Nephron (organoid): ENCODE data around the gene HMCN1.

Experiments
- H3K27ac Mint-ChIP-seq, 3 experiments: 2 replicates each; pipeline ENCODE4 v1.8.0; 2020; ENCODE audit warnings: mixed read lengths in 3 of 3, mild to moderate bottlenecking in 2 of 3, moderate library complexity in 1 of 3
- H3K27me3 Mint-ChIP-seq: 2 replicates; pipeline ENCODE4 v1.8.0; 2021; ENCODE audit warnings: low read depth, mild to moderate bottlenecking, moderate library complexity, mixed read lengths
- H3K36me3 Mint-ChIP-seq: 2 replicates; pipeline ENCODE4 v1.8.0; 2020; ENCODE audit warnings: low read depth, mixed read lengths
- H3K4me1 Mint-ChIP-seq: 2 replicates; pipeline ENCODE4 v1.8.0; 2020; ENCODE audit warnings: mixed read lengths
- H3K4me3 Mint-ChIP-seq, 3 experiments: 2 replicates each; pipeline ENCODE4 v1.8.0; 2020; ENCODE audit warnings: mild to moderate bottlenecking in 3 of 3, mixed read lengths in 3 of 3, moderate library complexity in 2 of 3
- H3K9me3 Mint-ChIP-seq: 2 replicates; pipeline ENCODE4 v1.8.0; 2020; ENCODE audit warnings: mixed read lengths
- CTCF ChIP-seq, 3 experiments: fragments of 200-600 bp; sonication (generic); IDR thresholded peaks; one replicate each; pipeline ENCODE4 v1.5.0; 2021; ENCODE audit warnings: antibody characterized with exemption in 3 of 3; ENCODE audit not compliant: unreplicated experiment in 3 of 3

The HMCN1 gene

GRCh38 chr1:185926588-185926987 lies 192.4 kb downstream of the HMCN1 start:
- no peak for TF ChIP-seq CTCF (IDR thresholded peaks at IDR 0.05; ENCODE audit: unreplicated experiment in 3 of 3)
- Mint-ChIP-seq H3K4me3 (no peak overlapping the region), H3K27me3 (no peaks in the 10 kb centered on the region), H3K36me3 (peaks cover 5% of the 10 kb centered on the region), H3K27ac (no peak overlapping the region), H3K9me3 (no peaks in the 10 kb centered on the region), H3K4me1 (no peaks in the 10 kb centered on the region)

- TF ChIP-seq CTCF (IDR thresholded peaks at IDR 0.05; ENCODE audit: unreplicated experiment in 3 of 3): no peak
- Mint-ChIP-seq H3K27me3 (no peaks in the 10 kb centered on the region), H3K36me3 (peaks cover 5% of the 10 kb centered on the region), H3K9me3 (no peaks in the 10 kb centered on the region), H3K4me3 (no peak overlapping the region), H3K27ac (no peak overlapping the region), H3K4me1 (no peaks in the 10 kb centered on the region)
These were observed 195.6 kb downstream of the HMCN1 start for GRCh38 chr1:185929776-185930175.

- H3K36me3 Mint-ChIP-seq: peaks cover 1% of the 10 kb centered on the region
- no peaks in the 10 kb centered on the region for H3K4me1 Mint-ChIP-seq
- H3K9me3 Mint-ChIP-seq: peaks cover under 1% of the 10 kb centered on the region
- TF ChIP-seq CTCF (IDR thresholded peaks at IDR 0.05; ENCODE audit: unreplicated experiment in 3 of 3): no peak
- no peak overlapping the region for H3K4me3 Mint-ChIP-seq
- H3K27me3 Mint-ChIP-seq: no peaks in the 10 kb centered on the region
- no peak overlapping the region for H3K27ac Mint-ChIP-seq
These were observed 197.2 kb downstream of the HMCN1 start for GRCh38 chr1:185931438-185931837.

GRCh38 chr1:185933580-185933979 lies 199.4 kb downstream of the HMCN1 start:
- Mint-ChIP-seq H3K27ac (no peak overlapping the region), H3K36me3 (peaks cover 18% of the 10 kb centered on the region), H3K9me3 (peaks cover 9% of the 10 kb centered on the region), H3K4me3 (no peak overlapping the region), H3K27me3 (no peaks in the 10 kb centered on the region), H3K4me1 (no peaks in the 10 kb centered on the region)
- no peak for TF ChIP-seq CTCF (IDR thresholded peaks at IDR 0.05; ENCODE audit: unreplicated experiment in 3 of 3)

- Mint-ChIP-seq H3K27me3 (no peaks in the 10 kb centered on the region), H3K4me1 (no peaks in the 10 kb centered on the region), H3K36me3 (peaks cover 18% of the 10 kb centered on the region), H3K9me3 (peaks cover 9% of the 10 kb centered on the region), H3K4me3 (no peak overlapping the region), H3K27ac (peak overlapping the region; percentile 26 to 63 (median 41))
- TF ChIP-seq CTCF (IDR thresholded peaks at IDR 0.05; ENCODE audit: unreplicated experiment in 3 of 3): no peak
These were observed 200.4 kb downstream of the HMCN1 start for GRCh38 chr1:185934476-185935189.

GRCh38 chr1:185935360-185935759 lies 201.2 kb downstream of the HMCN1 start:
- H3K4me3 Mint-ChIP-seq: no peak overlapping the region
- no peak for TF ChIP-seq CTCF (IDR thresholded peaks at IDR 0.05; ENCODE audit: unreplicated experiment in 3 of 3)
- no peaks in the 10 kb centered on the region for H3K4me1 Mint-ChIP-seq
- peaks cover 9% of the 10 kb centered on the region for H3K9me3 Mint-ChIP-seq
- H3K36me3 Mint-ChIP-seq: peaks cover 18% of the 10 kb centered on the region
- no peaks in the 10 kb centered on the region for H3K27me3 Mint-ChIP-seq
- H3K27ac Mint-ChIP-seq: peak overlapping the region in 1 of 3 experiments; percentile 26
